ENCODE data around the gene DPPA3. TPM values are rescaled to one million over a fixed set of nuclear protein-coding genes. Genes with fewer than 3 reads are reported as not detected.

Gene DPPA3
- total RNA-seq, 3 donors from 2014 or later = not detected

DNA sequence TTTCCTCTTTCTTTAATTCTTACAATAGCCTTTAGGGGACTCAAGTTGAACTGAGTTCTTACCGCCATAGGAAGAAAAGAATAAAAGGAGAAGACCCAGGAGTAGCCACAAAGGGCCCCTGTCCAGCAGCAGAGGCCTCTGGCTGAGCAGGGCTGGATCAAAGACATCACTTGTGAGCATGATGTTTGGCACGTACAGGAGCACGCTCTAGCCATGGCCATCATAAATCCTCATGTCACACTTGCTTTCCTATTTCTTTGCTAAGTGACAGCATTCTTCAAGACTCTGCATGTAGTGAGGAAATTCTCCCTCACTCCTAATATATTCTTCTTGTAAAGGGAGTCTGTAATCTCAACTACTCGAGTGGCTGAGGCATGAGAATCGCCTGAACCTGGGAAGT is 20.3 kb downstream of the DPPA3 start:
- intact Hi-C loops (cut with DNase I; ENCODE audit: low total_unique reads) = no loop called here
- Histone ChIP-seq H3K4me1 (no peaks in the 10 kb centered on the region), H3K27me3 (peaks cover 0 to 4% of the 10 kb centered on the region in 2 donors), H3K9me3 (peaks cover 0 to 4% of the 10 kb centered on the region in 2 donors), H3K4me3 (no peak overlapping the region), H3K27ac (no peak overlapping the region), H3K36me3 (no peaks in the 10 kb centered on the region)
- TF ChIP-seq, protein P1, sequence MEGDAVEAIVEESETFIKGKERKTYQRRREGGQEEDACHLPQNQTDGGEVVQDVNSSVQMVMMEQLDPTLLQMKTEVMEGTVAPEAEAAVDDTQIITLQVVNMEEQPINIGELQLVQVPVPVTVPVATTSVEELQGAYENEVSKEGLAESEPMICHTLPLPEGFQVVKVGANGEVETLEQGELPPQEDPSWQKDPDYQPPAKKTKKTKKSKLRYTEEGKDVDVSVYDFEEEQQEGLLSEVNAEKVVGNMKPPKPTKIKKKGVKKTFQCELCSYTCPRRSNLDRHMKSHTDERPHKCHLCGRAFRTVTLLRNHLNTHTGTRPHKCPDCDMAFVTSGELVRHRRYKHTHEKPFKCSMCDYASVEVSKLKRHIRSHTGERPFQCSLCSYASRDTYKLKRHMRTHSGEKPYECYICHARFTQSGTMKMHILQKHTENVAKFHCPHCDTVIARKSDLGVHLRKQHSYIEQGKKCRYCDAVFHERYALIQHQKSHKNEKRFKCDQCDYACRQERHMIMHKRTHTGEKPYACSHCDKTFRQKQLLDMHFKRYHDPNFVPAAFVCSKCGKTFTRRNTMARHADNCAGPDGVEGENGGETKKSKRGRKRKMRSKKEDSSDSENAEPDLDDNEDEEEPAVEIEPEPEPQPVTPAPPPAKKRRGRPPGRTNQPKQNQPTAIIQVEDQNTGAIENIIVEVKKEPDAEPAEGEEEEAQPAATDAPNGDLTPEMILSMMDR (IDR thresholded peaks at IDR 0.05) = no peak
- TF ChIP-seq POLR2AphosphoS5 (IDR thresholded peaks at IDR 0.05) (no peak), POLR2A (IDR thresholded peaks at IDR 0.05) (no peak)
- DNase-seq (ENCODE audit: low spot score in 2 of 2) = no peak

DNA sequence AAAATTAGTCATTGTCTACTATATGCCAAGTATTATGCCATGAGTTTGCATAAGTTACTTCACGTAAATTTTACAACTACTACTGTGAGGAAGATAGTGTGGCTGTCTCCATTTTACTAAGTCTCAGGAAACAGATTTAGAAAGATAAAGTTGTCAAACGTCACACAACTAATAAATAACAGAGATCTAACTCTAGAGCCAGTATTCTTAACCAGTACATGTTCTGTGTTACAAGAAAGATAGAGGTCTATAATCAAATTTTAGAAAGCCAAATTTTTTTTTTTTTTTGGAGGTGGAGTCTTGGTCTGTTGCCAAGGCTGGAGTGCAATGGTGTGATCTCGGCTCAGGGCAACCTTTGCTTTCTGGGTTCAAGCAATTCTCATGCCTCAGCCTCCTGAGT is 21.8 kb downstream of the DPPA3 start:
- Histone ChIP-seq H3K4me3 (no peak overlapping the region), H3K4me1 (no peaks in the 10 kb centered on the region), H3K27ac (no peak overlapping the region), H3K9me3 (peaks cover 0 to under 1% of the 10 kb centered on the region in 2 donors), H3K27me3 (peaks cover 0 to 4% of the 10 kb centered on the region in 2 donors), H3K36me3 (no peaks in the 10 kb centered on the region)
- intact Hi-C loops (cut with DNase I; ENCODE audit: low total_unique reads) = no loop called here
- DNase-seq (ENCODE audit: low spot score in 2 of 2) = no peak
- TF ChIP-seq POLR2AphosphoS5 (IDR thresholded peaks at IDR 0.05) (no peak), POLR2A (IDR thresholded peaks at IDR 0.05) (no peak)
- TF ChIP-seq, protein P1 (IDR thresholded peaks at IDR 0.05) = no peak

DNA sequence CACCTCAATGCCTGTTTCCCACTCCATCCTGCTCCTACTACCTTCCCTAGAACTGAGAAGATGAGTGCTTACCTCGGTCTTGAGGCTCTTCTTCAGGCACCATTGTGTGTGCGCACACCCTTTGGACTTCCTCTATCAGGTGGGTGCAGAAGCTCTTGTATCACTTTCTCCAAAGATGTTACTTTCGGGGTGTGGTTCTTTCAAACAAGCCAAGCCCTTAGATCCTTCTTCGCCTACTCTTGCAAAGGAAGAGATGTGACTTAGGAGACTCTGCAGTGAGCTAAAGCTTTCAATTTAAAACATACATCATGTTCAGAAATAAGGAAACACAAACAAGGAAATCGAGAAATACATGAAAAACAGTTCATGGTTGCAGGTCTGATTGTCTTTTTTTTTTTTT is 36.0 kb downstream of the DPPA3 start, which contains the start of gene CLEC4C:
Gene CLEC4C (minus strand): TSS at position 130 of the 400 bp plus-strand sequence. CDS start 27 bp downstream, at position 103.
- Histone ChIP-seq H3K4me1 (no peaks in the 10 kb centered on the region), H3K27ac (no peak within 1 kb of the TSS), H3K27me3 (no peaks in the 10 kb centered on the region), H3K9me3 (peaks cover 0 to 4% of the 10 kb centered on the region in 2 donors), H3K4me3 (no peak within 1 kb of the TSS), H3K36me3 (no peaks in the 10 kb centered on the region)
- TF ChIP-seq, protein P1 (IDR thresholded peaks at IDR 0.05) = no peak
- TF ChIP-seq POLR2A (IDR thresholded peaks at IDR 0.05) = no peak
- no peak for TF ChIP-seq POLR2AphosphoS5 (IDR thresholded peaks at IDR 0.05)
- no peak for DNase-seq (ENCODE audit: low spot score in 2 of 2)
- intact Hi-C loops (cut with DNase I; ENCODE audit: low total_unique reads) = no loop called here

DNA sequence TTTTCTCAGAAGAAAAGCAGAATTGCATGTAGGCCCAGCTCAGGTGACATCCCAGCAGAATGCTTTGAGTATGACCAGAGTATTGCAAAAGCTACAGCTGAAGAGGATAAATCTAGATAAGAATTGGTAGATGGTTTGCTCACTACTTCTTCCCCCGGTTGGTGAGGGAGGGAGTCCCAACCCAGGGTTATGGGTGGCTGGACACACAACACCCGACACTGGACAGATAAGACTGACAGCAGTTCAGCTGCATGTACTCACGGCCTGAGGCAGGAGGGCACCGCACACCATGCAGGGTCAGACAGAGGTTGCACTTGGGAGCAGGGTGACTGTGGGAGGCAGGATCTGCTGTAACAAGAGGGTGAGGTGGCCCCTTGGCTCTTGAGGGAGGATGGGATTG is 37.6 kb downstream of the DPPA3 start:
- TF ChIP-seq POLR2AphosphoS5 (IDR thresholded peaks at IDR 0.05) = no peak
- TF ChIP-seq, protein P1 (IDR thresholded peaks at IDR 0.05) = no peak
- TF ChIP-seq POLR2A (IDR thresholded peaks at IDR 0.05) = no peak
- no peak for DNase-seq (ENCODE audit: low spot score in 2 of 2)

DNA sequence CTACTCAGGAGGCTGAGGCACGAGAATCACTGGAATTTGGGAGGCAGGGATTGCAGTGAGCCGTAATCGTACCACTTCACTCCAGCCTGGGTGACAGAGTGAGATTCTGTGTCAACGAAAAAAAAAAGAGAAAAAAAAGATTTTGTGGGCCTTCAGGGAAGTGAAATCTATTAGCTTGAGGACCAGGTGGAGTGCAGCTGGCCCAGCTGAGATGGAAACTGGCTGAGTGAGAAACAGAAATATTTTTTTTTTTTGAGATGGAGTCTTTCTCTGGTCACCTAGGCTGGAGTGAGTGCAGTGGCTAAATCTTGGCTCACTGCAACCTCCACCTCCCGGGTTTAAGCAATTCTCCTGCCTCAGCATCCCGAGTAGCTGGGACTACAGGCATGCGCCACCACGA is 38.2 kb downstream of the DPPA3 start:
- DNase-seq (ENCODE audit: low spot score in 2 of 2) = no peak
- Histone ChIP-seq H3K27me3 (no peaks in the 10 kb centered on the region), H3K36me3 (no peaks in the 10 kb centered on the region), H3K4me1 (no peaks in the 10 kb centered on the region), H3K4me3 (no peak overlapping the region), H3K9me3 (peaks cover 0 to 4% of the 10 kb centered on the region in 2 donors), H3K27ac (no peak overlapping the region)
- TF ChIP-seq POLR2AphosphoS5 (IDR thresholded peaks at IDR 0.05) = no peak
- TF ChIP-seq, protein P1 (IDR thresholded peaks at IDR 0.05) = no peak
- TF ChIP-seq POLR2A (IDR thresholded peaks at IDR 0.05) = no peak
- intact Hi-C loops (cut with DNase I; ENCODE audit: low total_unique reads) = no loop called here

More for the DNA sequence above, 37.6 kb downstream of the DPPA3 start:
- Histone ChIP-seq H3K4me3 (no peak overlapping the region), H3K27ac (no peak overlapping the region), H3K27me3 (no peaks in the 10 kb centered on the region), H3K4me1 (no peaks in the 10 kb centered on the region), H3K36me3 (no peaks in the 10 kb centered on the region), H3K9me3 (peaks cover 0 to 4% of the 10 kb centered on the region in 2 donors)
- intact Hi-C loops (cut with DNase I; ENCODE audit: low total_unique reads) = no loop called here

Measured in breast epithelium (tissue), 4 donors.